ENCODE results near the gene SPECC1. TPM values are rescaled to one million over a fixed set of nuclear protein-coding genes. Genes with fewer than 3 reads are reported as not detected.

The SPECC1 gene
- polyA plus RNA-seq, 1 of the 3 experiments (the other 2 are of a cell fraction) = 11.2 TPM

GRCh38 chr17:20116683-20117309 lies 107.6 kb downstream of the SPECC1 start:
- no peak overlapping the region for H3K4me2 ChIP-seq
- ChIA-PET CTCF (interaction anchor here (0.7 to 2.6 kb wide), 17 partner anchors 12 to 201 kb away, joined by 3 to 52 read pairs (median 5); partner anchors contain the start of genes AKAP10 and SPECC1), POLR2A (no interaction called here)
- peaks cover 5% of the 10 kb centered on the region for H3F3A ChIP-seq (replicated peaks; ENCODE audit: insufficient read depth)
- peak; percentile 66 for DNase-seq
- no peak overlapping the region for H3K4me3 ChIP-seq (ENCODE audit: low read depth in 2 of 2, low read length in 1 of 2)
- H3K9me3 ChIP-seq = no peaks in the 10 kb centered on the region
- H3K79me2 ChIP-seq (ENCODE audit: insufficient read depth) = no peaks in the 10 kb centered on the region
- H3K36me3 ChIP-seq (replicated peaks in 1 of 2; ENCODE audit: control insufficient read depth in 1 of 2, insufficient read depth in 2 of 2, low read length in 1 of 2) = no peaks in the 10 kb centered on the region
- H4K20me1 ChIP-seq (ENCODE audit: insufficient read depth) = no peaks in the 10 kb centered on the region
- no peaks in the 10 kb centered on the region for H3K9me2 ChIP-seq
- H3K4me1 ChIP-seq (ENCODE audit: control insufficient read depth in 1 of 2, insufficient read depth in 2 of 2, low read depth in 1 of 2, low read length in 1 of 2) = peaks cover 0 to under 1% of the 10 kb centered on the region in 2 experiments; a peak in 2 of 4 replicates
- H3K9ac ChIP-seq = no peak overlapping the region
- TF ChIP-seq RAD21 (IDR thresholded peaks at IDR 0.05; ENCODE audit: low read length) (peak; percentile 74), TAF1 (IDR thresholded peaks at IDR 0.05; ENCODE audit: borderline replicate concordance, low read depth, low read length) (no peak), NFIC (IDR thresholded peaks at IDR 0.05; ENCODE audit: borderline replicate concordance) (peak; percentile 29; the same call in 1 of the 2 replicates), RCOR1 (IDR thresholded peaks at IDR 0.05; ENCODE audit: low read length) (no peak), RFX5 (IDR thresholded peaks at IDR 0.05; ENCODE audit: low read length) (0 out of 2 replicates have a peak, but pooled peaks have one; percentile 36), SMC3 (IDR thresholded peaks at IDR 0.05; ENCODE audit: low read depth, low read length) (peak; percentile 81), NRF1 (IDR thresholded peaks at IDR 0.05; ENCODE audit: low read depth, low read length) (peak; percentile 47), CTCF (IDR thresholded peaks at IDR 0.05) (peak; percentile 76)
- H3K27ac ChIP-seq (ENCODE audit: low read depth in 2 of 2, low read length in 1 of 2) = no peak overlapping the region
- WGBS (ENCODE audit: low lambda C conversion rate) = 17% methylated on average over 8 of the region's 8 CpGs
- no peak overlapping the region for H2AFZ ChIP-seq (ENCODE audit: low read depth)
- H3K27me3 ChIP-seq (ENCODE audit: insufficient read depth) = no peaks in the 10 kb centered on the region

- H3K36me3 ChIP-seq (replicated peaks in 1 of 2; ENCODE audit: control insufficient read depth in 1 of 2, insufficient read depth in 2 of 2, low read length in 1 of 2) = no peaks in the 10 kb centered on the region
- no peaks in the 10 kb centered on the region for H4K20me1 ChIP-seq (ENCODE audit: insufficient read depth)
- peaks cover 5% of the 10 kb centered on the region for H3F3A ChIP-seq (replicated peaks; ENCODE audit: insufficient read depth)
- no peak overlapping the region for H2AFZ ChIP-seq (ENCODE audit: low read depth)
- no peak overlapping the region for H3K27ac ChIP-seq (ENCODE audit: low read depth in 2 of 2, low read length in 1 of 2)
- no peaks in the 10 kb centered on the region for H3K27me3 ChIP-seq (ENCODE audit: insufficient read depth)
- ChIA-PET CTCF (interaction anchor here (1.5 to 2.6 kb wide), 4 partner anchors 23 to 125 kb away, joined by 3 to 52 read pairs (median 7); partner anchors contain the start of gene SPECC1), POLR2A (no interaction called here)
- H3K4me1 ChIP-seq (ENCODE audit: control insufficient read depth in 1 of 2, insufficient read depth in 2 of 2, low read depth in 1 of 2, low read length in 1 of 2) = peaks cover 0 to 5% of the 10 kb centered on the region in 2 experiments; a peak in 2 of 4 replicates
- H3K9me2 ChIP-seq = no peaks in the 10 kb centered on the region
- H3K79me2 ChIP-seq (ENCODE audit: insufficient read depth) = no peaks in the 10 kb centered on the region
- no peak overlapping the region for H3K4me3 ChIP-seq (ENCODE audit: low read depth in 2 of 2, low read length in 1 of 2)
- H3K4me2 ChIP-seq = no peak overlapping the region
- no peak for DNase-seq
- no peak for TF ChIP-seq RXRA (IDR thresholded peaks at IDR 0.05; ENCODE audit: borderline replicate concordance, low read depth)
- no peak for TF ChIP-seq JUND (IDR thresholded peaks at IDR 0.05)
- no peak for TF ChIP-seq NRF1 (IDR thresholded peaks at IDR 0.05; ENCODE audit: low read depth, low read length)
- no peak for TF ChIP-seq FOXJ3 (CRISPR knock-in tag; IDR thresholded peaks at IDR 0.05)
- TF ChIP-seq GABPA (IDR thresholded peaks at IDR 0.05; ENCODE audit: low read depth) = no peak
- H3K9ac ChIP-seq = no peak overlapping the region
- WGBS (ENCODE audit: low lambda C conversion rate) = 91% methylated on average over 1 of the region's 1 CpG
- no peaks in the 10 kb centered on the region for H3K9me3 ChIP-seq
Measured at GRCh38 chr17:20118280-20118679, 109.1 kb downstream of the SPECC1 start.
